Stimulated activated CD4-positive, alpha-beta T cell treated with anti-CD3 and anti-CD28 coated beads, Interleukin-15, amount 100 ng/mL, for 48 hours (primary cell): ENCODE data around the gene VASN.
"Not testable (repeated sequence)": the region's sequence is repeated elsewhere in the genome, so short reads cannot be mapped to it uniquely, and the experiment has no call there.

Experiments
- DNase-seq, 2 donors: peaks; one replicate each; pipeline ENCODE4 v3.0.0-alpha.2; 2020; ENCODE audit warnings: low read depth in 2 of 2

VASN gene

GRCh38 chr16:4371357-4372000 lies at the start of gene VASN:
TSS of gene VASN (plus strand) at chr16:4371848. CDS start at chr16:4380878, 9,030 bp downstream.
- peak; percentile 24 to 62 for DNase-seq

- DNase-seq, result no peak
Observed at GRCh38 chr16:4322121-4323052, 49.3 kb upstream of the VASN start.

- DNase-seq, result no peak
Observed at GRCh38 chr16:4323071-4323844, 48.4 kb upstream of the VASN start.

- DNase-seq, result no peak
Observed at GRCh38 chr16:4323845-4324488, 47.7 kb upstream of the VASN start.

- no peak for DNase-seq
Observed at GRCh38 chr16:4324492-4325252, 47.0 kb upstream of the VASN start.

- no peak for DNase-seq
Observed at GRCh38 chr16:4325253-4325758, 46.3 kb upstream of the VASN start.

GRCh38 chr16:4327386-4328045 lies 44.1 kb upstream of the VASN start:
- no peak for DNase-seq

- DNase-seq, result peak; percentile 45 to 46
Observed at GRCh38 chr16:4328046-4328781, 43.4 kb upstream of the VASN start.

- DNase-seq, result no peak
Observed at GRCh38 chr16:4328782-4329775, 42.6 kb upstream of the VASN start.

- peak in 1 of 2 donors; percentile 54 for DNase-seq
Observed at GRCh38 chr16:4330277-4330874, 41.3 kb upstream of the VASN start.

GRCh38 chr16:4332083-4332482 lies 39.6 kb upstream of the VASN start:
- DNase-seq, result no peak

GRCh38 chr16:4332623-4333307 lies 38.9 kb upstream of the VASN start:
- DNase-seq, result no peak

GRCh38 chr16:4333308-4333638 lies 38.4 kb upstream of the VASN start:
- no peak for DNase-seq

- not testable (repeated sequence) for DNase-seq
Observed at GRCh38 chr16:4333714-4334113, 37.9 kb upstream of the VASN start.

- DNase-seq, result no peak
Observed at GRCh38 chr16:4334724-4335495, 36.7 kb upstream of the VASN start.

- no peak for DNase-seq
Observed at GRCh38 chr16:4336701-4337539, 34.7 kb upstream of the VASN start.
